ENCODE results near the gene HNRNPU. TPM values are rescaled to one million over a fixed set of nuclear protein-coding genes. Genes with fewer than 3 reads are reported as not detected.

Gene HNRNPU
- polyA plus RNA-seq, 5 donors, result 452 to 688 (median 630) TPM

DNA sequence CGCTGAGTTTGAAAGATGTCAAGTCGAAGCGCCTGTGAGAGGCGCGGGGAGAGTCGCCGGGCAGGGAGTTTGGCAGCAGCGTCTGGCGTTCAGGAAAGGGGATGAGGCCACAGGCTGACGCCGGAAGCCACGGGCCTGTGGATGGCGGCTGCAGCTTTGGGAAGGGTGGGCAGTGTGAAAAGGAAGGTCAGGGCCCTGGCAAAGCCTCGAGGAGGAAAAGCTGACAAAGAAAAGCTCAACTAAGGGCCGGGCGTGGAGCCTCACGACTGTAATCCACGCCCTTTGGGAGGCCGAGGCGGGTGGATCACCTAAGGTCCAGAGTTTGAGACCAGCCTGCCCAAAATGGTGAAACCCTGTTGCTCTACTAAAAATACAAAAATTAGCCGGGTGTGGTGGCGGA, 54.1 kb downstream of the HNRNPU start:
- DNase-seq, result no peak

DNA sequence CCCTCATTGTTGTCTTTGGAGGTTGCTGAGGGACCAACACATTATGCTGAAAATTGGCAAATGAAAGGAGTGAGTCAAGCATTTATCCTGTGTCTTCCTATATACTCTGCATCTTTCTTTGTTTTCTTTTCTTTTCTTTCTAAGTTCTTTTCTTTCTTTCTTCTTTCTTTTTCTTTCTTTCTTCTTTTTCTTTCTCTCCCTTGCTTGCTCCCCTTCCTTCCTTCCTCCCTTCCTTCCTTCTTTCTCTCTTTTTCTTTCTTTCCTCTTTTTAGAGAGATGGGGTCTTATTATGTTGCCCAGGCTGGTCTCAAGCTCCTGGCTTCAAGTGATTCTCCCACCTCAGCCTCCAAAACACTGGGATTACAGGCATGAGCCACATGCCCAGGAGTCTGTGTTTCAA, 57.2 kb downstream of the HNRNPU start:
- no peak for DNase-seq

DNA sequence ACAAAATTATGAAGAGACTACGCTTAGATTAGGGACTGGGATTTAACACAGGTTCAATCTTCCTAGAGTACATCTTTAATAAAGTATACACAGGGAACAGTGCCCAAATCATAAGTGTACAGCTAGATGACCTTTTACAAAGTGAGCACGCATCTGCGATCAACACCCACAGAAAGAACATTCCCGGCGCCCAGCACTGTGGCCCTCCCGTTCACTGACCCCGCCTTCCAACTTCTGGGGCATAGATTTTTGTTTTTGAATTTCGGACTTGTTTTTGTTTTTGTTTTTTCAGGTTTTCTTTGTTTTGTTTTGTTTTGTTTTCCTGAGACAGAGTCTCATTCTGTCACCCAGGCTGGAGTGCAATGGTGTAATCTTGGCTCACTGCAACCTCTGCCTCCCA, 59.5 kb downstream of the HNRNPU start:
- no peak for DNase-seq

DNA sequence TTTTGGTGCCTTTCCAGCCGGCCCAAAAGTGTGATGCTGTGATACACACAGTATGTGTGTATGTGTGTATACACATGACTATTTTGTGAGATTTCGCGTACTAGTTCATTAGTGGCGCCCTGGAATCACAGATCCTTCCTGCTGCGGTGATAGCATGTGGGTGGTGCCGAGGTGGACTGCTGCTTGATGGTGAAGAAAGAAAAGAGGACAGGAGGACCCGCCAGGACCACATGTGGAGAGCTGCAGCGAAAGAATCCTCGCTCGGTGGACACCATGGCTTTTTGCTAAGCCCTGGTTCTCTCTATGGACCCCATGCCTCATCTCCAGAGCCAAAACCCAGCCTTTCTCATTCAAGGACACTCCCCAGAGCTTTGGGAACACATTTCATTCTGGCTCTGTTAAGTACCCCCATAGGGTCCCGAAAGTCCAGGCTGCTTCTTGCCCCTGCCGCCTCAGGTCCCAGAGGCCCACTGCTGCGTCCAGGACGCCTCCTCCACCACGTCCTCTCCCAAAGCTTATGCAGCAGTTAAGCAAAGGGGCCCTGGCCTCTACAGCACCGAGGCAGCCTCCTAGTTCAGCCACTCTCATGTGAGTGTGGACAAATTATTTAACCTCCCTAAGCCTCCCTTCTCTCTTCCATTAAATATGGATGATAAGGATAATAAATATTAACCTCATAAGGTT, 61.6 kb downstream of the HNRNPU start:
- DNase-seq, result no peak

DNA sequence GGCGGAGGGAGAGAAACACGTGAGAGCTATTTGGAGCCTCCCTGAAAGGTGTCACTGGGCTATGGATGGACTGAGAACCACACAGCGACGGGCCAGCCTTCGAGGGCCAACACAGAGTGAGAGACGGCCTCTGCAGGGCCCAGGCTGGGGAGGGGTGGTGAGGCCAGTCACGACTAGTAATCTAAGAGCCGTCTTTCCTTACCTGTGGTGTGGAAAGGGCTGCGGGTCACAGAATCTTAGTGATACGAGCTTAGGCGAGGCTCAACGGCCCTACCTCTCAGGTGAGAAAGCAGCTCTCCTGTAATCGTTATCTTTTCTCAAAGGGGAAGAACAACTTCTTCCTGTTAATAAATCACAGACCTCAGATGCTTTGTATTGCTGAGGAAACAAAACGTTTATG, 62.3 kb downstream of the HNRNPU start:
- DNase-seq, result no peak

DNA sequence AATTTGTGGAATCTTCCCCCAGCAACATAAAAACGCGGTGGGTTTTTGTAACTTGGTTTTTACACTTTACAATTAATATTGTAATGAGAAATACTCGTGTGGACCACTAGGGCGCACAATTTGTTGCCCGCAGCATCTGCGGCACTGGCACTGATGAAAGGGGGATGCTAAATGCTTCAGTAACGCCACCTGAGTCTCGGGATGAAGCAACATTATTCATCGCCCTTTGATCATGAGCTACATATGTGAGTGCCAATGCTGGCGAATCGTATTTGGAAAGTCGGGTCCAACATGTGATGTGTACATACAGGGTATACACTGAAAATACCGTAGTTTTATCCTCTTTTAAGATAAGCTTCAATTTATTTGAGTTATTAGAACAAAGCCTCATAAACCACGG, 63.1 kb downstream of the HNRNPU start:
- DNase-seq, result no peak

DNA sequence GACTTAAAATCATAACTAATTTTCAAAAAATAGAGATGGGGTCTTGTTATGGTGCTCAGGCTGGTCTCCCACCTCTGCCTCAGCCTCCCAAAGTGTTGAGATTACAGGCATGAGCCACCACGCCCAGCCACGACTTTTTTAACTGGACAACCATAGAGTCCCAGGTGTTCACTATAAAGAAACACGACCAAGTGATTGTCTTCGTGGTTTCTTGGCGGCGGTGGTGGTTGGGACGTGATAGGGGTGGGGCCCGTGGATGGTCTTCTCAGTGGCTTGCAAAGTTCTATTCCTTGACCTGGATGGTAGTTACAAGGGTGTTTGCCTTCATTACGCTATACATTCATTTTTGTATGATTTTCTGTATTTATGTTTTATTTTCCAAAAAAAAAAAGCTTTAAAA, 63.5 kb downstream of the HNRNPU start:
- DNase-seq, result no peak

Other genes starting within 250 kb of the HNRNPU start
- 10 to 100 TPM; 57.7 to 76.0 (median 71.0) TPM for gene DESI2, start 211.4 kb downstream of the HNRNPU start, polyA plus RNA-seq (ENCODE audit: insufficient read depth in 1 of 5, insufficient read length in 5 of 5, low replicate concordance in 1 of 5)
- 100 to 1,000 TPM in 3 of 5 donors, 10 to 100 TPM in 2; 93.9 to 121 (median 102) TPM for gene COX20, start 28.9 kb downstream of the HNRNPU start, polyA plus RNA-seq (ENCODE audit: insufficient read depth in 1 of 5, insufficient read length in 5 of 5, low replicate concordance in 1 of 5)